Inferior parietal cortex (tissue), 1 donor: ENCODE data around the gene SLCO3A1.

Experiments used
- DNase-seq: peaks from one replicate; pipeline ENCODE4 v3.0.0-alpha.2; 2016; ENCODE audit errors: extremely low spot score

The SLCO3A1 gene

GRCh38 chr15:92123962-92124656 is 270.6 kb downstream of the SLCO3A1 start:
- DNase-seq = peak; percentile 81

DNA sequence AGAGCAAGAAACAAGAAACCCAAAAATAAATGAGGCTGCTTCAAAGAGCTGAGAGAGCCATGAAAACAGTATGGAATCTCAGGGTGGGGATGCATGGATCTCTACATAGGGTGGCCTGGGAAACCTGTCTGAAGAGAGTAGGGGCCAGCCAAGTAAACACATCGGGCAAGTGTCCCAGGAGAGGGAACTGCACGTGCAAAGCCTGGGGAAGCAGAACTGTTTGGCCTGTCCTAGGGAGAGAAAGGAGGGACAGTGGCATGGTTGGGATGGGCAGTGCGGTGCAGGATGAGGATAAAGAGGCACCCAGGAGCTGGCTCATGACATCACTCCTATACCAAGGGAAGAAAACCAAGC is 271.1 kb downstream of the SLCO3A1 start:
- no peak for DNase-seq

- DNase-seq = no peak
These were observed 275.3 kb downstream of the SLCO3A1 start for GRCh38 chr15:92128788-92129187.

GRCh38 chr15:92130244-92130643 is 276.7 kb downstream of the SLCO3A1 start:
- DNase-seq = no peak

- no peak for DNase-seq
These were observed 277.4 kb downstream of the SLCO3A1 start for GRCh38 chr15:92130906-92131305.

DNA sequence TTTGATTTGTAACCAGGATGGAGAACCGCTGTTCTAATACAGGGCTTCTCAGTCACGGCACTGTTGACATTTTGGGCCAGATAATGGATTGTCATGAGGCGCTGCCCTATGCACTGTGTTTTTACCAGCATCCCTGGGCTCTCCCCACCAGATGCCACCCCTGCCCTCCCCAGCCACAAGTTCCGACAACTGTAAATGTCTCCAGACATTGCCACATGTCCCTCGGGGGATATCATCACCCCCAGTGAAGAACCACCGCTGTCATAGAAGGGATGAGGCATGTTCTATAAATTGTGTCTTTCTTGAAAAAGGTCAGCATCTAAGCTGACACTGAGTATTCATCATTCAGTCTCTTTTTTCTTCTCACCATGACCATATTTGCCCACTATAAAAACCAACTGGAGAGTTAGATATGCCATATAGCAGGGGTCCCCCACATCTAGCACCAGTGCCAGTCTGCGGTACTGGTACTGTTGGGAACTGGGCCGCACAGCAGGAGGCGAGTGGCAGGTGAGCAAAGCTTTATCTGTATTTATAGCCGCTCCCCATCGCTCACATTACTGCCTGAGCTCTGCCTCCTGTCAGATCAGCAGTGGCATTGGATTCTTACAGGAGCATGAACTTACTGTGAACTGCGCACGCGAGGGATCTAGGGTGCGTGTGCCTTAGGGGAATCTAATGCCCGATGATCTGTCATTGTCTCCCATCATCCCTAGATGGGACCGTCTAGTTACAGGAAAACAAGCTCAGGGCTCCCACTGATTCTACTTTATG is 279.7 kb downstream of the SLCO3A1 start:
- no peak for DNase-seq

DNA sequence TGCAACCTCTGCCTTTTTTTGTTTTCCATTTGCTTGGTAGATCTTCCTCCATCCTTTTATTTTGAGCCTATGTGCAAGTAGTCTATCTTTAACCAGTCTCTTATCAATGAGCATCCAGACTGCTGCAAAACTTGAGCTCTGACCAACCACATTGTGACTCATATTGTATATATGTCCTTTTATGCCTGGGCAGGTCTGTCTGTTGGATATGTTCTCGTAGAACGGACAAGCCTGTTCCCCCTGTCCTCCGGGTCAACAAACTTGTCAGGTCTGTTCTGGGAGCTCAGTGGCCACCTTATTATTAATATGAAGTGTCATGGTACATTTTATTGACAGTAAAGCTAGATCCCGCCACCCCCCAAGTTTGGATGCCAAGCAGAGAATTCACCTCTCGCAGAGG is 287.3 kb downstream of the SLCO3A1 start:
- no peak for DNase-seq

- no peak for DNase-seq
These were observed 288.1 kb downstream of the SLCO3A1 start for GRCh38 chr15:92141607-92142006.

GRCh38 chr15:92142242-92143232 is 289.0 kb downstream of the SLCO3A1 start:
- no peak for DNase-seq

GRCh38 chr15:92143765-92144164 is 290.3 kb downstream of the SLCO3A1 start:
- DNase-seq = no peak

DNA sequence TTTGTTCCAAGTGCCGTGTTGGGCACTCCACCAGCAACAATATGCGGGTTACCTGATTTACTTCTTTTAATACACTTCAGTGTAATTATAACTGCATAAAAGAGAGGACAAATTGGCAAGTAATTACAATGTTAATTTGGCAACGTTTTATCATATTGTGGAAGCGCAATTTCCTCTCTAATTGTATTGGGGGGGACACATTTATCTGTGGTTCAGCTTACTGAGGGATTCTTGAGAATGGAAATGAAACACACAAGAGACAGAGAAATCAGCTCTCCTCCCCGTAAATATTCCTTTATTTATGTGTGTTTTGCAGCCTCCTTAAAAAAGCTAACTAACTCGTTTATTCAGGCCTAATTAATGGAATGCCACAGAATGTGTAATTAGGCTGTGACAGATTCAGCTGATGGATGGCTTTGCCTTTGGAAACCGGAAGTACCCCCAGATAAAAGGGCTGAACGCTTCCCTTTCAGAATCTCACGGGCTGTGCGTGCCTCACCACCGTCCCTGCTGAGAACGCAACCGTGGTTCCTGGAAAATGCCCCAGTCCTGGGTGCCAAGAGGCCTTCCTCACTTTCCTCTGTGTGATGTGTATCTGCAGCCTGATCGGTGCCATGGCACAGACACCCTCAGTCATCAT is 293.1 kb downstream of the SLCO3A1 start:
- DNase-seq = no peak

- no peak for DNase-seq
These were observed 295.5 kb downstream of the SLCO3A1 start for GRCh38 chr15:92149029-92149428.

DNA sequence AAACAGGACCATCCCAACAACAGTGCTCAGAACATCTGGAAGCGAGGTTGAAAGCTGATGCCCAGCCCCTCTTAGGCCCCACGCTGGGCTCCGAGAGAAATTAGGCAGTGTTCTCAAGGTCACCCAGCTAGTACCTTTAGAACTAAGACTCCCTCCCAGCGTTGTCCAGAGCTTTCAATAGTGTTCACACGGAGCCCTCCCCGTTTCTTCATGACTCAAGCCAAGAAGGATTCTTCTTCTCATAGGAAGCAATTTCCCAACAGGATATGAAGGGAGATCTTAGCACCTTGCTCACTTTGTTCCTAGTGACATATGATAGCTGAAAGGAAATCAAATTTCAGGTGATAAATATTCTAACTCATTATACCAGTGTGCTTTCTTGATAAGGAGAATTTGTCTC is 296.0 kb downstream of the SLCO3A1 start:
- no peak for DNase-seq

DNA sequence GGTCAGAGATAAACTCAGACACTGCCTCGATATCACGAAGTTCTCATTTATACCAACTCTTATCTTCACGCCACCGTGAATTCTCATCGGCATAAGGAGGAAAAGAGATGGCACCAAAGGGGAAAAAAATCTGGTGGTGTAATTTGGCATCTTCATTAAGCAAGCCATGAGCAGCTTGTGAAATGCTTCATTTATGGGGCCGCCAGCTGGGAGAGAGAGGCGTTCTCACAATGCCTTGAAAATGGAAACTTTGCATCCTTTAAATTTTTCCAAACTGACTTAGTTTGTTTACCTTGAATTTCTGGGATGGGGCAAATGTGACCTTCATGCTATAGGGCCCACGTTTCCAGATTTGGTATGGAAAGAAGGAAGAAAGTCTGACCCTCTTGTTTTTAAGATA is 297.7 kb downstream of the SLCO3A1 start:
- DNase-seq = no peak

- DNase-seq = no peak
These were observed 298.2 kb downstream of the SLCO3A1 start for GRCh38 chr15:92151741-92152140.

- no peak for DNase-seq
These were observed 299.5 kb downstream of the SLCO3A1 start for GRCh38 chr15:92152983-92153382.

DNA sequence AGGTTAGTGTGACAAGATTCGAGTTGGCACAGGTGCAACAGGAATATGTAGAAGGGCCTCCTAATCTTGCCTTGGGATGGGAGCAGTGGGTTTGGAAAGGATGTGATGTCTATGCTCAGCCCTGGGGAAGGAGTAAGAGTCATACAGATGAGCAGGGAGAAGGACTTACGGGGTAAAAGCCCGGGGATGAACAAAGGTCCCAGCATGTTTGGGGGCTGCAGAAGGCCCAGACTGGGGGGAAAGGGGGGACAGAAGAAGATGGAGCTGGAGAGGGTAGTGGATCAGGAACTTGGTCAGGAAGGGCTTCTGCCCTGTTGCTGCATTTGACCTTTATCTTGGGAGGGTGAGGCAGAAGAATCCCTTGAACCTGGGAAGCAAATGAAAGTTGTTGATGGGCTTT is 300.1 kb downstream of the SLCO3A1 start:
- no peak for DNase-seq

DNA sequence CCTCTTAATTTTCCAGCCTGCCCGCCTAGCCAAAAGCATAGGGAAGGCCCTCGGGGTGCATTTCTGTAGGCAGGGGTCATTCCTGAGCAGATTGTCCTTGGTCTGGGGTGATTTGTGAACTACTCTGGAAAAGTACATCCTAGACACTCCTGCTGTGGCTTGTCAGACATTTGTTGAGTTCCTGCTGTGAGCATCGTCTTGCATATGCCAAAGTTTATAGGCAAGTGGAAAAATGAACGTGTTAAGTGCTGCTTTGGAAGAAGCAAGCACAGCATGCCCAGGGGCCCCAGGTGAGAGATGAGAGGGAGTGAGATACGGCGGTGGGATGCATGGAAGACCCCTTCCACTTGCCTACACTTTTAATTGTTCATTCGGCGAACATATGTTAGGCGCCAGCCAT is 302.4 kb downstream of the SLCO3A1 start:
- no peak for DNase-seq

DNA sequence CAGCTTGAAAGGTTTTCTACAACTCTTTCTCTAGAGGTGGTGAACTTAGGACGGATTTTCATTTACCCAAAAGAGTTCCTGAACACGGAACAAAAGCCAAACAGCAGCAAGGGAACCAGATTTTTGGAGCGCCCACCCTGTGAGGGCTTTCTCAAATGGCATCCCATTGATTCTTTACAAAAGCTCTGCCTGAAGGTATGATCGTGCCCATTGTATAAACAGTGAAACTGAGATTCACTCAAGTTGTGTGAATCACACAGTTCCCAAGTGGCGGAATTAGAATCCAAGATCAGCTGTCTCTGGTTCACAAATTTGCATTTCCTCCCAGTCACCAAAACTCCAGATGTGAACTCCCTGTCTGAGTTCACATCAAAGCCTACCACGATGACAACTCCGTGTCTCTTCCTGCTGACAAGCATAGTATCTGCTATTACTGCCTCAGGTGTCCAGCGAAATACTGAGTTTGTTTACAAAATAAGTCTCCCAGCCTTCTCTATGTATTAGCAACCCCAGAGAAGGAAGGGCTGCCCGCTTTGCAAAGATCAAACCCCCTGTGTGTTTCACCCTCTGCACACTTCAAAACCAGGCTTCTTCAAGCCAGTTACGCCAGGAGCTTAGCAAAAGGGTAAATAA is 304.3 kb downstream of the SLCO3A1 start:
- DNase-seq = no peak

DNA sequence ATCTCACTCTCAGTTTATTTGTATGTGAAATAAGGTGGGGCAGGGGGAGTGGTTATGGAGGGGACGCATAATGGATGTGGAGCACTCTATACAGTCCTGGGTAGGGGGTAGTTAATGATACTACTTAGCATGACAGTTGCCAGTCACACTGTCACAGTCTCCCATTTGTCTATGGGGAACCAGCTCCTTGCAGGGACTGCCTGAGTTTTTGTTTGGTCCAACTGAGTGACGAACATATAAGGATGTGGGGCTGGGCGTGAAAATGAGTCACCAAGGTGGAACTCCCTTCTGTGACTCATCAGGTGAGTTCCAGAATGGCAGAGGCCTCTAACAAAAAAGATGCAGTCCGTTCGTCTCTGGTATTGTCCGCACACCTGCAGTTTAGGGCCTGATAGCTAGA is 304.9 kb downstream of the SLCO3A1 start:
- DNase-seq = no peak

- no peak for DNase-seq
These were observed 306.0 kb downstream of the SLCO3A1 start for GRCh38 chr15:92159481-92159880.
